ENCODE results near the gene ALKBH5. TPM values are rescaled to one million over a fixed set of nuclear protein-coding genes. Genes with fewer than 3 reads are reported as not detected.

Gene ALKBH5
- total RNA-seq, 1 donor from 2014 or later: 108 TPM

- Mint-ChIP-seq H3K9me3 (ENCODE audit: low read depth) (no peaks in the 10 kb centered on the region), H3K4me3 (ENCODE audit: unreplicated experiment) (no peak overlapping the region), H3K27ac (ENCODE audit: unreplicated experiment) (no peak overlapping the region), H3K4me1 (ENCODE audit: low read depth) (peaks cover under 1% of the 10 kb centered on the region), H3K27me3 (ENCODE audit: low read depth) (no peaks in the 10 kb centered on the region), H3K36me3 (ENCODE audit: low read depth) (no peaks in the 10 kb centered on the region)
- TF ChIP-seq CTCF (IDR thresholded peaks at IDR 0.05): no peak
- no peak for DNase-seq (ENCODE audit: low spot score)
Measured at GRCh38 chr17:18148586-18148985, 35.0 kb upstream of the ALKBH5 start.

GRCh38 chr17:18151290-18151689, 32.3 kb upstream of the ALKBH5 start:
- Mint-ChIP-seq H3K9me3 (ENCODE audit: low read depth) (no peaks in the 10 kb centered on the region), H3K36me3 (ENCODE audit: low read depth) (no peaks in the 10 kb centered on the region), H3K4me1 (ENCODE audit: low read depth) (peaks cover 3% of the 10 kb centered on the region), H3K4me3 (ENCODE audit: unreplicated experiment) (no peak overlapping the region), H3K27me3 (ENCODE audit: low read depth) (no peaks in the 10 kb centered on the region), H3K27ac (ENCODE audit: unreplicated experiment) (no peak overlapping the region)
- no peak for TF ChIP-seq CTCF (IDR thresholded peaks at IDR 0.05)
- no peak for DNase-seq (ENCODE audit: low spot score)

- TF ChIP-seq CTCF (IDR thresholded peaks at IDR 0.05): no peak
- Mint-ChIP-seq H3K9me3 (ENCODE audit: low read depth) (no peaks in the 10 kb centered on the region), H3K36me3 (ENCODE audit: low read depth) (no peaks in the 10 kb centered on the region), H3K27ac (ENCODE audit: unreplicated experiment) (no peak overlapping the region), H3K4me3 (ENCODE audit: unreplicated experiment) (no peak overlapping the region), H3K4me1 (ENCODE audit: low read depth) (peaks cover 3% of the 10 kb centered on the region), H3K27me3 (ENCODE audit: low read depth) (peaks cover 2% of the 10 kb centered on the region)
- no peak for DNase-seq (ENCODE audit: low spot score)
Measured at GRCh38 chr17:18155179-18155578, 28.4 kb upstream of the ALKBH5 start.

- H3K4me1 Mint-ChIP-seq (ENCODE audit: low read depth): peaks cover 3% of the 10 kb centered on the region
- H3K27me3 Mint-ChIP-seq (ENCODE audit: low read depth): peaks cover 2% of the 10 kb centered on the region
- H3K9me3 Mint-ChIP-seq (ENCODE audit: low read depth): no peaks in the 10 kb centered on the region
- no peak overlapping the region for H3K27ac Mint-ChIP-seq (ENCODE audit: unreplicated experiment)
- no peak for DNase-seq (ENCODE audit: low spot score)
- TF ChIP-seq CTCF (IDR thresholded peaks at IDR 0.05): no peak
- H3K36me3 Mint-ChIP-seq (ENCODE audit: low read depth): no peaks in the 10 kb centered on the region
- H3K4me3 Mint-ChIP-seq (ENCODE audit: unreplicated experiment): no peak overlapping the region
Measured at GRCh38 chr17:18156171-18156975, 27.3 kb upstream of the ALKBH5 start.

- Mint-ChIP-seq H3K27ac (ENCODE audit: unreplicated experiment) (no peak overlapping the region), H3K4me3 (ENCODE audit: unreplicated experiment) (no peak overlapping the region), H3K4me1 (ENCODE audit: low read depth) (peaks cover 3% of the 10 kb centered on the region), H3K27me3 (ENCODE audit: low read depth) (peaks cover 2% of the 10 kb centered on the region), H3K36me3 (ENCODE audit: low read depth) (no peaks in the 10 kb centered on the region), H3K9me3 (ENCODE audit: low read depth) (no peaks in the 10 kb centered on the region)
- no peak for DNase-seq (ENCODE audit: low spot score)
- no peak for TF ChIP-seq CTCF (IDR thresholded peaks at IDR 0.05)
Measured at GRCh38 chr17:18156976-18157280, 26.7 kb upstream of the ALKBH5 start.

Data from chondrocyte (in vitro differentiated cells).